Endothelial cell (in vitro differentiated cells): ENCODE data around the gene HSD17B13. TPM values are rescaled to one million over a fixed set of nuclear protein-coding genes. Genes with fewer than 3 reads are reported as not detected.

ENCODE experiments used
- DNase-seq: peaks from one replicate; pipeline ENCODE4 v3.0.0; 2021; ENCODE audit warnings: low spot score
- H3K27ac Mint-ChIP-seq: one replicate; pipeline ENCODE4 v1.8.0; 2021; ENCODE audit warnings: mixed read lengths, inconsistent platforms; ENCODE audit not compliant: unreplicated experiment
- H3K27me3 Mint-ChIP-seq: one replicate; pipeline ENCODE4 v1.8.0; 2021; ENCODE audit warnings: mild to moderate bottlenecking, moderate library complexity, mixed read lengths, inconsistent platforms; ENCODE audit not compliant: unreplicated experiment
- H3K36me3 Mint-ChIP-seq: one replicate; pipeline ENCODE4 v1.8.0; 2021; ENCODE audit warnings: mild to moderate bottlenecking, low read depth, mixed read lengths, inconsistent platforms; ENCODE audit not compliant: unreplicated experiment
- H3K4me1 Mint-ChIP-seq: one replicate; pipeline ENCODE4 v1.8.0; 2021; ENCODE audit warnings: mild to moderate bottlenecking, mixed read lengths, inconsistent platforms; ENCODE audit not compliant: unreplicated experiment
- H3K4me3 Mint-ChIP-seq: one replicate; pipeline ENCODE4 v1.8.0; 2021; ENCODE audit warnings: mild to moderate bottlenecking, mixed read lengths, inconsistent platforms; ENCODE audit not compliant: unreplicated experiment
- H3K9me3 Mint-ChIP-seq: one replicate; pipeline ENCODE4 v1.8.0; 2021; ENCODE audit warnings: mixed read lengths, inconsistent platforms; ENCODE audit not compliant: unreplicated experiment
- total RNA-seq: library from RNA; stranded (reverse); fragmentation: NEBNext Ultra II Directional; extraction: Animal tissue kit (Norgen Biotek cat#: 25700); gene quantifications from one replicate; pipeline ENCODE4 v1.2.1, GENCODE V29; 2021; ENCODE audit not compliant: unreplicated experiment
- TF ChIP-seq, protein P1 (sequence below): fragments of 200-600 bp; sonication (generic); IDR thresholded peaks from one replicate; pipeline ENCODE4 v1.5.0; 2021; ENCODE audit warnings: antibody characterized with exemption; ENCODE audit not compliant: unreplicated experiment

Gene HSD17B13
- total RNA-seq, 1 donor from 2014 or later: not detected

DNA sequence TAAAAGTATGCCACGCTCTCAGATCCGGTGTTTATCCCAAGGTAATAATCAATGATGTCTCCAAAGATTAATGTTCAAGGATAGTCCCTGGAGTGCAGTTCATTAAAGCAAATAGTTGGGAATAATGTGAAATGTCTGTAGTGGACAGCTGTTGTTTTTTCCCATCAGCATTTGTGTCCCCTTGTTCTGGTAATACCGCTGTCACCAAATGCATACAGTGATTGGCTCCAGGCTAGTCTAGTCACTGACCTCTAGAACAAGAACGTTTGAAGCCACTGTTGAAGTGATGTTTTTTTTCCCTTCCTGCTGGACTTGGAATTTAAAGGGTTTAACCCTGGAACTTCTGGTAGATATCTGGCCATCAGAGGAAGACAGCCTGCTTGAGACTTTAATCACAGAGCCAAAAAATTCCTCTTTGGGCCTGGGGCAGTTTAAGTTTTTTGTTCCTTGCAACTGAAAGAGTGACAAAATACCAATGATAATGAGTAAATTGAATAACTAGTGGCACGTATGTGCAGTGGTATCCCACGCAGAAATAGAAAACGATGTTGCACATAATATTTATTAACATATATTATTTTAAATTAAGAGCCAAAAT is 37.8 kb upstream of the HSD17B13 start:
- Mint-ChIP-seq H3K27me3 (no peaks in the 10 kb centered on the region), H3K4me1 (no peaks in the 10 kb centered on the region), H3K9me3 (no peaks in the 10 kb centered on the region), H3K36me3 (peaks cover 11% of the 10 kb centered on the region), H3K4me3 (no peak overlapping the region), H3K27ac (no peak overlapping the region)
- DNase-seq: no peak
- TF ChIP-seq, protein P1, sequence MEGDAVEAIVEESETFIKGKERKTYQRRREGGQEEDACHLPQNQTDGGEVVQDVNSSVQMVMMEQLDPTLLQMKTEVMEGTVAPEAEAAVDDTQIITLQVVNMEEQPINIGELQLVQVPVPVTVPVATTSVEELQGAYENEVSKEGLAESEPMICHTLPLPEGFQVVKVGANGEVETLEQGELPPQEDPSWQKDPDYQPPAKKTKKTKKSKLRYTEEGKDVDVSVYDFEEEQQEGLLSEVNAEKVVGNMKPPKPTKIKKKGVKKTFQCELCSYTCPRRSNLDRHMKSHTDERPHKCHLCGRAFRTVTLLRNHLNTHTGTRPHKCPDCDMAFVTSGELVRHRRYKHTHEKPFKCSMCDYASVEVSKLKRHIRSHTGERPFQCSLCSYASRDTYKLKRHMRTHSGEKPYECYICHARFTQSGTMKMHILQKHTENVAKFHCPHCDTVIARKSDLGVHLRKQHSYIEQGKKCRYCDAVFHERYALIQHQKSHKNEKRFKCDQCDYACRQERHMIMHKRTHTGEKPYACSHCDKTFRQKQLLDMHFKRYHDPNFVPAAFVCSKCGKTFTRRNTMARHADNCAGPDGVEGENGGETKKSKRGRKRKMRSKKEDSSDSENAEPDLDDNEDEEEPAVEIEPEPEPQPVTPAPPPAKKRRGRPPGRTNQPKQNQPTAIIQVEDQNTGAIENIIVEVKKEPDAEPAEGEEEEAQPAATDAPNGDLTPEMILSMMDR: no peak

DNA sequence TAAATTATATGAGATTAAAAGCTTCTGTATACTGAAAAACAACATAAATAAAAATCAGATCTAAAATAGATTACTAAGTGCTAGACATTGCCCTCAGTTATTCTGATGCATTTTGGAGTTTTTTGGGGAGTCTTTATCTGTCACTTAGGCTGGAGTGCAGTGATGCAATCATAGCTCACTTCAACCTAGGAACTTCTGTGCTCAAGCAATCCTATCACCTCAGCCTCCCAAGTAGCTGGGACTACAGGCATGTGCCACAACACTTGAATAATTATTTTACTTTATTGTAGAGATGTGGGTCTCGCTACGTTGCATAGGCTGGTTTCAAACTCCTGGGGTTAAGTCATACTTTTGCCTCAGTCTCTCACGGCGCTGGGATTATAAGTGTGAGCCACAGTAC is 36.6 kb upstream of the HSD17B13 start:
- Mint-ChIP-seq H3K27me3 (no peaks in the 10 kb centered on the region), H3K4me3 (no peak overlapping the region), H3K4me1 (no peaks in the 10 kb centered on the region), H3K27ac (no peak overlapping the region), H3K9me3 (no peaks in the 10 kb centered on the region), H3K36me3 (peaks cover 10% of the 10 kb centered on the region)
- DNase-seq: no peak
- TF ChIP-seq, protein P1: no peak

DNA sequence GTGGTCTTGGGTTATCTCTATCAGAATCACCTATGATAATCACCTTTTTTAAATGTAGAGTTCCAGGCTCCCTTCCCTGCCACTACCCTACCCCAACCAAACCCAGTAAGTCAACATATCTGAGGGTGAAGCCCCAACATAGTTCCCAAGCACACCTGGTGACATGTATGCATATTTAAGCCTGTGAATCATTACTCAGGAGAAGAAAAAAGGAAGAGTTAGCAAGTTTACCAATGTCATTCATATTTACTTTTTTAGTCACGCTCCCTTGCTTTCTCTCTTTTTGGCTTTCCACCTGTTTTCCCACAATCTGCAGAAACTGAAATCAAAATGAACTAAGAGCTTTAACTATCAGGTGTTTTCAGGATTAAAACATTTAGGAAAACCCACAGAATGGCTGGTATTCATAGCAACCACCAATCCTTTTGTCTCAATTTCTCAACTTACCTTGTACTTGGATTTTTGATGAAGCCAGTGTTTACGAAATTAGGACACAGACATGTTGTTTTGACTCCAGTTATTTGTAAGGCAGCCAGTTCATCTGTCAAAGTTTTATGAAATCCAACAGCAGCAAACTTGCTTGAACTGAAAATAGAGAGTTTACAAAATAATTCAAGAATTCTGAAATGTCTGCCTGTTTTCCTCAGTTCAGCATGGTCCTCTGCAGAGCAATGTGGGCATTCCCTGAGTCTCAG is 34.3 kb upstream of the HSD17B13 start:
- H3K9me3 Mint-ChIP-seq: no peaks in the 10 kb centered on the region
- DNase-seq: no peak
- peaks cover 4% of the 10 kb centered on the region for H3K36me3 Mint-ChIP-seq
- TF ChIP-seq, protein P1: no peak
- H3K27ac Mint-ChIP-seq: no peak overlapping the region
- no peaks in the 10 kb centered on the region for H3K4me1 Mint-ChIP-seq
- no peak overlapping the region for H3K4me3 Mint-ChIP-seq
- no peaks in the 10 kb centered on the region for H3K27me3 Mint-ChIP-seq

DNA sequence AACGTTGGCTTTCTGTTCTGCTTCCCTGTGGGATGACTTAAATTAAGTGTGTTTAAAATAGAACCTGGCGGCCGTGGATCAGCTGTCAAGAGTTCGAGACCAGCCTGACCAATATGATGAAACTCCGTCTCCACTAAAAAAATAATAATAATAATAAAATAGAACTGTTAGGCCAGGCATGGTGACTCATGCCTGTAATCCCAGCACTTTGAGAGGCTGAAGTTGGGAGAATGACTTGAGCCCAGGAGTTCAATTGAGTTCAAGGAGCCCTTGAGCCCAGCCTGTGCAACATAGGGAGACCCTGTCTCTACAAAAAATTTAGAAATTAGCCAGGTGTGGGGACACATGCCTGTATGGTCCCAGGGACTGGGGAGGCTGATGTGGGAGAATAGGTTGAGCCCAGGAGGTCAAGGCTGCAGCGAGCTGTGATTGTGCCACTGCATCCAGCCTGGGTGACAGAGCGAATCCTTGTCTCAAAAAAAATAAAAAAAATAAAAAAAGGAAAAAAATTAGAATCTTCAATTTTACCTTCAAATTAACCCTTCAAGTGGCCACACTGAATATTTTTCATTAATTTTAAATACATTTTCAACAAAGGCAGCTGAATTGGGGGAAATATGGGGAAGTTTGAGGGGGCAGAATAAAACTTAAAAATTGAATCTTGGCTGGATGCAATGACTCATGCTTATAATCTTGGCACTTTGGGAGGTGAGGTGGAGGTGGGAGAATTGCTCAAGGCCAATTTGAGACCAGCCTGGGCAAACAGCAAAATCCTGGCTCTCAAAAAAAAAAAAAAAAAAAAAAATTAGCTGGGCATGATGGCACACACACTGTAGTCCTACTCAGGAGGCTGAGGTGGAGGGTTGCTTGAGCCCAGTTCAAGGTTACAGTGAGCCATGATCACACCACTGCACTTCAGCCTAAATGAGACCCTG is 31.8 kb upstream of the HSD17B13 start:
- H3K27ac Mint-ChIP-seq: no peak overlapping the region
- H3K4me1 Mint-ChIP-seq: no peaks in the 10 kb centered on the region
- no peak overlapping the region for H3K4me3 Mint-ChIP-seq
- peaks cover 4% of the 10 kb centered on the region for H3K36me3 Mint-ChIP-seq
- no peaks in the 10 kb centered on the region for H3K9me3 Mint-ChIP-seq
- no peak for DNase-seq
- H3K27me3 Mint-ChIP-seq: no peaks in the 10 kb centered on the region
- TF ChIP-seq, protein P1: no peak
